Measurements from ENCODE around the gene KIF27. TPM values are rescaled to one million over a fixed set of nuclear protein-coding genes. Genes with fewer than 3 reads are reported as not detected.
"Not testable (repeated sequence)": the region's sequence is repeated elsewhere in the genome, so short reads cannot be mapped to it uniquely, and the experiment has no call there.

KIF27 gene
- total RNA-seq, 1 experiment from 2014 or later: 9.2 TPM

GRCh38 chr9:83837070-83837643 is 84.1 kb downstream of the KIF27 start:
- DNase-seq (ENCODE audit: low spot score); H3K4me1 ChIP-seq (ENCODE audit: insufficient read depth, low read length, poor library complexity, severe bottlenecking); H3K27me3 ChIP-seq (replicated peaks; ENCODE audit: insufficient read depth, low read depth, low read length, poor library complexity); H3K9me3 ChIP-seq (ENCODE audit: low read depth, low read length, poor library complexity, severe bottlenecking); H3K4me3 ChIP-seq (ENCODE audit: low read depth, low read length, poor library complexity, severe bottlenecking); H3K36me3 ChIP-seq (ENCODE audit: insufficient read depth, low read length, poor library complexity, severe bottlenecking); CTCF ChIA-PET; POLR2A ChIA-PET (ENCODE audit: low non-redundant PET); H3K27ac ChIP-seq (ENCODE audit: low read depth, low read length, poor library complexity, severe bottlenecking); BruUV-seq (replicated peaks): not testable (repeated sequence)
- peak; percentile 23; the same call in 1 of the 2 replicates for TF ChIP-seq CTCF (conservative IDR thresholded peaks at IDR 0.05; ENCODE audit: low read depth, low read length)
- intact Hi-C loops (cut with micrococcal nuclease; ENCODE audit: unreplicated experiment): loop anchor here (2.0 to 10.0 kb wide), 2 partner anchors 76 to 478 kb away; no protein-coding TSS in a partner anchor

GRCh38 chr9:83830426-83831071 is 90.7 kb downstream of the KIF27 start:
- BruUV-seq (replicated peaks); CTCF ChIA-PET; POLR2A ChIA-PET (ENCODE audit: low non-redundant PET); H3K27me3 ChIP-seq (replicated peaks; ENCODE audit: insufficient read depth, low read depth, low read length, poor library complexity); H3K36me3 ChIP-seq (ENCODE audit: insufficient read depth, low read length, poor library complexity, severe bottlenecking); H3K4me1 ChIP-seq (ENCODE audit: insufficient read depth, low read length, poor library complexity, severe bottlenecking); DNase-seq (ENCODE audit: low spot score); H3K4me3 ChIP-seq (ENCODE audit: low read depth, low read length, poor library complexity, severe bottlenecking); H3K27ac ChIP-seq (ENCODE audit: low read depth, low read length, poor library complexity, severe bottlenecking); H3K9me3 ChIP-seq (ENCODE audit: low read depth, low read length, poor library complexity, severe bottlenecking): not testable (repeated sequence)
- intact Hi-C loops (cut with micrococcal nuclease; ENCODE audit: unreplicated experiment): loop anchor here (10.0 kb wide), 1 partner anchor 484 kb away; no protein-coding TSS in a partner anchor

GRCh38 chr9:83824986-83825623 is 96.1 kb downstream of the KIF27 start:
- H3K9me3 ChIP-seq (ENCODE audit: low read depth, low read length, poor library complexity, severe bottlenecking); H3K36me3 ChIP-seq (ENCODE audit: insufficient read depth, low read length, poor library complexity, severe bottlenecking); H3K4me3 ChIP-seq (ENCODE audit: low read depth, low read length, poor library complexity, severe bottlenecking); intact Hi-C loops (cut with micrococcal nuclease; ENCODE audit: unreplicated experiment); H3K4me1 ChIP-seq (ENCODE audit: insufficient read depth, low read length, poor library complexity, severe bottlenecking); BruUV-seq (replicated peaks); POLR2A ChIA-PET (ENCODE audit: low non-redundant PET); H3K27ac ChIP-seq (ENCODE audit: low read depth, low read length, poor library complexity, severe bottlenecking); CTCF ChIA-PET; H3K27me3 ChIP-seq (replicated peaks; ENCODE audit: insufficient read depth, low read depth, low read length, poor library complexity); DNase-seq (ENCODE audit: low spot score): not testable (repeated sequence)

- CTCF ChIA-PET; H3K9me3 ChIP-seq (ENCODE audit: low read depth, low read length, poor library complexity, severe bottlenecking); H3K36me3 ChIP-seq (ENCODE audit: insufficient read depth, low read length, poor library complexity, severe bottlenecking); H3K27me3 ChIP-seq (replicated peaks; ENCODE audit: insufficient read depth, low read depth, low read length, poor library complexity); BruUV-seq (replicated peaks); H3K4me1 ChIP-seq (ENCODE audit: insufficient read depth, low read length, poor library complexity, severe bottlenecking); POLR2A ChIA-PET (ENCODE audit: low non-redundant PET): not testable (repeated sequence)
- DNase-seq (ENCODE audit: low spot score): peak; percentile 80
- Histone ChIP-seq H3K4me3 (ENCODE audit: low read depth, low read length, poor library complexity, severe bottlenecking) (peak within 1 kb of the TSS; percentile 72), H3K27ac (ENCODE audit: low read depth, low read length, poor library complexity, severe bottlenecking) (peak within 1 kb of the TSS; percentile 63)
- intact Hi-C loops (cut with micrococcal nuclease; ENCODE audit: unreplicated experiment): loop anchor here (10.0 kb wide), 1 partner anchor 63 kb away; no protein-coding TSS in a partner anchor
Measured at GRCh38 chr9:83817356-83818278, 103.6 kb downstream of the KIF27 start, which contains the start of gene GKAP1. GKAP1 (minus strand) TSS chr9:83817769; CDS start chr9:83806517, 11,252 bp downstream.

GRCh38 chr9:83817011-83817355 is 104.2 kb downstream of the KIF27 start:
- intact Hi-C loops (cut with micrococcal nuclease; ENCODE audit: unreplicated experiment): loop anchor here (10.0 kb wide), 1 partner anchor 62 kb away; no protein-coding TSS in a partner anchor
- CTCF ChIA-PET; POLR2A ChIA-PET (ENCODE audit: low non-redundant PET); BruUV-seq (replicated peaks); H3K27me3 ChIP-seq (replicated peaks; ENCODE audit: insufficient read depth, low read depth, low read length, poor library complexity); H3K4me1 ChIP-seq (ENCODE audit: insufficient read depth, low read length, poor library complexity, severe bottlenecking); H3K36me3 ChIP-seq (ENCODE audit: insufficient read depth, low read length, poor library complexity, severe bottlenecking); H3K9me3 ChIP-seq (ENCODE audit: low read depth, low read length, poor library complexity, severe bottlenecking): not testable (repeated sequence)
- DNase-seq (ENCODE audit: low spot score): peak; percentile 29
- Histone ChIP-seq H3K27ac (ENCODE audit: low read depth, low read length, poor library complexity, severe bottlenecking) (peak overlapping the region; percentile 63), H3K4me3 (ENCODE audit: low read depth, low read length, poor library complexity, severe bottlenecking) (peak overlapping the region; percentile 72)

GRCh38 chr9:83815120-83815519 is 106.1 kb downstream of the KIF27 start:
- H3K4me1 ChIP-seq (ENCODE audit: insufficient read depth, low read length, poor library complexity, severe bottlenecking); DNase-seq (ENCODE audit: low spot score); BruUV-seq (replicated peaks); H3K9me3 ChIP-seq (ENCODE audit: low read depth, low read length, poor library complexity, severe bottlenecking); POLR2A ChIA-PET (ENCODE audit: low non-redundant PET); H3K27ac ChIP-seq (ENCODE audit: low read depth, low read length, poor library complexity, severe bottlenecking); H3K36me3 ChIP-seq (ENCODE audit: insufficient read depth, low read length, poor library complexity, severe bottlenecking); H3K4me3 ChIP-seq (ENCODE audit: low read depth, low read length, poor library complexity, severe bottlenecking); CTCF ChIA-PET; H3K27me3 ChIP-seq (replicated peaks; ENCODE audit: insufficient read depth, low read depth, low read length, poor library complexity): not testable (repeated sequence)
- intact Hi-C loops (cut with micrococcal nuclease; ENCODE audit: unreplicated experiment): loop anchor here (10.0 kb wide), 1 partner anchor 60 kb away; no protein-coding TSS in a partner anchor

Data from A673 (cell line).